ENCODE measurements around the gene SBK3.

GRCh38 chr19:55537741-55538111 is 7.6 kb downstream of the SBK3 start:
- TF ChIP-seq, protein P1, sequence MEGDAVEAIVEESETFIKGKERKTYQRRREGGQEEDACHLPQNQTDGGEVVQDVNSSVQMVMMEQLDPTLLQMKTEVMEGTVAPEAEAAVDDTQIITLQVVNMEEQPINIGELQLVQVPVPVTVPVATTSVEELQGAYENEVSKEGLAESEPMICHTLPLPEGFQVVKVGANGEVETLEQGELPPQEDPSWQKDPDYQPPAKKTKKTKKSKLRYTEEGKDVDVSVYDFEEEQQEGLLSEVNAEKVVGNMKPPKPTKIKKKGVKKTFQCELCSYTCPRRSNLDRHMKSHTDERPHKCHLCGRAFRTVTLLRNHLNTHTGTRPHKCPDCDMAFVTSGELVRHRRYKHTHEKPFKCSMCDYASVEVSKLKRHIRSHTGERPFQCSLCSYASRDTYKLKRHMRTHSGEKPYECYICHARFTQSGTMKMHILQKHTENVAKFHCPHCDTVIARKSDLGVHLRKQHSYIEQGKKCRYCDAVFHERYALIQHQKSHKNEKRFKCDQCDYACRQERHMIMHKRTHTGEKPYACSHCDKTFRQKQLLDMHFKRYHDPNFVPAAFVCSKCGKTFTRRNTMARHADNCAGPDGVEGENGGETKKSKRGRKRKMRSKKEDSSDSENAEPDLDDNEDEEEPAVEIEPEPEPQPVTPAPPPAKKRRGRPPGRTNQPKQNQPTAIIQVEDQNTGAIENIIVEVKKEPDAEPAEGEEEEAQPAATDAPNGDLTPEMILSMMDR (conservative IDR thresholded peaks at IDR 0.05; ENCODE audit: low read length), result no peak
- no peak for TF ChIP-seq EZH2phosphoT487 (IDR thresholded peaks at IDR 0.05; ENCODE audit: borderline replicate concordance, low read depth, low read length)
